HG02840 (cell line): ENCODE results near the gene RHBDD1.
A peak's percentile ranks its signal among the peaks of the same experiment; 100 is the strongest.

ENCODE experiments used
- ATAC-seq: cut with Tn5 transposase; IDR thresholded peaks from one replicate; pipeline ENCODE4 v1.9.1; 2021; ENCODE audit warnings: mild to moderate bottlenecking, moderate library complexity, moderate number of reproducible peaks; ENCODE audit not compliant: unreplicated experiment, low FRiP score

RHBDD1 gene

DNA sequence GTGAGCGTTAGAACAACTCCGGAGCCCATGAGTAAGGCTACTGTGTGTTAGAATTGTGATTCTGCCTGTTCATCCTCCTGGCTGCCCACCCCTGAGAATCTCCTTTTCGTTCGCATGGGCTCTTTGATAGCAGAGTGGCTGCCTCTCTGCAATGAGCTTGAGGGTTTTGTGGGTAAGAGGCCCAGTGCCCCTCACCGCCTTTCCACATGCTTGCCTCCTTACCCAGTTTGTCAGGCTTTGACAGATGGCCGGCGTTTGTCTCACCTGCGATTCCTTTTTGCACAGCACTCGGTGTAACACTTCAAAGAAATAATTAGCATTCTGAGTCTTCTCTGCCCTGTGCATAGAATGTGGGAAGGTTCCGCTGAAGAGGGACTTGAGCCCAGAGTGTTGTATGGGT is 138.0 kb downstream of the RHBDD1 start:
- no peak for ATAC-seq

GRCh38 chr2:226977775-226978190 is 141.9 kb downstream of the RHBDD1 start:
- ATAC-seq: no peak

- no peak for ATAC-seq
Observed at GRCh38 chr2:226978300-226978699, 142.4 kb downstream of the RHBDD1 start.

- ATAC-seq: no peak
Observed at GRCh38 chr2:226979004-226979403, 143.2 kb downstream of the RHBDD1 start.

DNA sequence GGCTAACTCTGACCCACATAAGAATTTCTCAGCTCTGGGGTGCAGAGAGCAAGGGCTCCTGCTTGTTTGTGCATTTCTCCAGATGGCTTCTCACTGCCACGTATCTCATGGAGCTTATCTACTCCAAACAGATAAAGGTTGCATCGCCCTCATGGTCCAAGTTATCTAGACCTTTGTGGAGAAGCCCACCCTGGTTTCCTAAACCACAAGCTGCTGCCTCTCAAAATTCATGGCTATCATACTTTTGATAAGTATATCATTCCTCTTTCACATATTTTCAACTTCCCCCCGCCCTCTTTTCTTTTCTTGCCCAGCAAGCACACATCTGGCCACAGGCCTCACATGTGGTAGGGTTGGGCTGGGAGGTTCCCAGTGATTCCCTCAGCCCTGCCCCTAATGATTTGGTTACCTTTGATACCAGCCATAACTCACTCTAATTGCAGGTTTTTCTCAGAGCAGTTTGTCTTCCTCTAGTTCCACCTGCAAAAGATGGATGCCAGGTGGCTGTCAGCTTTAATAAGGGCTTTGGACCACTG is 146.0 kb downstream of the RHBDD1 start:
- no peak for ATAC-seq

GRCh38 chr2:226983895-226984749 is 148.3 kb downstream of the RHBDD1 start:
- no peak for ATAC-seq

DNA sequence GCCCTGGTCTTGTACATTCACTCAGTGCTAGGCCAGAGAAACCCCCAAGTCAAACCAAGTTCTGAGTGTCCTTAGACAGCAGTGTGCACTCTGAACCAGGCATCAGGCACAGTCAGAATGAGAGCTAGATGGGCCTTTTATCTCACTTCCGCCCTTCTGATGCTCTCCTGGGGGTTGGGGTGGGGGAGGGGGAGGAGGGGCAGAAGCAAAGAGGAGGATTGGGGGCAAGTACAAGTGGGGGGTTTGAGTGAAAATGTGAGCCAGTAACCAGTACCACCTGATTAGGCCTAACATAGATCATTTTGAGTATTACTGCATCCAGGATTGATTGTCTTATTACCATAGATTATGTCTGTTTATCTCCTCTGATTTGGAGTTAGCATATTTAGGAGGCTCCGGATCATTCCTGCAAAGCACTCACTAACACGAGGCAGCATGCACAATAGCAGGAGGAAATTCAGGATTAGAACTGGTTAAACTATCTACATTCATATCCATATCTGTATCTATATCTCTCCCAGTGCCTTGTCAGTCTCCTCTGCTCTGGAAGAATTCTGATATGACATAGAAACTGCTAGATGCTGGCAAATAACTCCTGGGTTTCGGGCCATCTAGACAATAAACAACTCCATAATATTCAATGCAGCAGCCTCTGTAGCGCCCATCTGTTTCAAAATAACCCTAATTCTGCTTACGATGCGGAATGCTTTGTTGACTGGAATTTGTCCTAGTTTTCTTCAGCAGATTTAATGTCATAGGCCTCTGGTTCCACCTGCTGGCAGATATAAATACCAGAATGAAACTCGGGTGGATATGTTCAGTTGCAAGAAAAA is 149.1 kb downstream of the RHBDD1 start:
- peak; percentile 96 for ATAC-seq

DNA sequence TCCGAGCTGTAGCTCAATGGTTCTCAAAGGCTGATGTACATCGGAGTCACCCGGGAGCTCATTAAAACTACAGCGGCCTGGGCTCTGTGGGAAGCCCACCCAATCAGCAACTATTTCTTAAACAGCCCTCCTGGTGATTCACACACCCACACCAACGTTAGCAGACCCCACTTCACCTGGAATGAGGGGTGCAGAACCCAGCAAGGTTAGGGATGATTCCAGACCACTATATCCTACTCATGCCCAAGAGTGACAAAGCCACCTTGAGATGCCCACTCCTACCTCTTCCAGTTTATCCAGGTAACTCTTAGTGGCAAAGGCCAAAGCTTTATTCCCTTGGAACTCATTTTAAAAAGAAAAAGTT is 149.7 kb downstream of the RHBDD1 start:
- ATAC-seq: no peak

GRCh38 chr2:226991663-226992062 is 155.8 kb downstream of the RHBDD1 start:
- no peak for ATAC-seq

GRCh38 chr2:226993171-226993570 is 157.3 kb downstream of the RHBDD1 start:
- ATAC-seq: no peak

DNA sequence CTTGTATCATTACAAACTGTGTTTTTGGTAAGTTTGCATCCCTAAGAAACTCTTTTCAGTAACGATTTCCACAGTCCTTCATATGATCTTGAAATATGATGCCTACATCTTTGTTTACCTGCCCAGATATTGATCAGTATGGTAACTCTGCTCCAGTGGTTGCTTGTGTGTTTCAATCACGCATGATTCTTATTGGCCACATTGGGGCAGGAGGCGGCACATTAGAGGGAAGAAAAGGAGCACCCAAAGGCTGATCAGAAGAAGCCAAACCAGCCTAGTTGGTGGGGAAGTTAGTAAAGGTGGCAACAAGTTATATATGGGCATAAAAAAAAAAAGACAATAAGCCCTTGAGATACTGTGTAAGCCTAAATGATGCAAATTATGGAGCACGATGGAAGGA is 158.9 kb downstream of the RHBDD1 start:
- ATAC-seq: no peak

GRCh38 chr2:226995625-226996041 is 159.8 kb downstream of the RHBDD1 start:
- ATAC-seq: no peak

DNA sequence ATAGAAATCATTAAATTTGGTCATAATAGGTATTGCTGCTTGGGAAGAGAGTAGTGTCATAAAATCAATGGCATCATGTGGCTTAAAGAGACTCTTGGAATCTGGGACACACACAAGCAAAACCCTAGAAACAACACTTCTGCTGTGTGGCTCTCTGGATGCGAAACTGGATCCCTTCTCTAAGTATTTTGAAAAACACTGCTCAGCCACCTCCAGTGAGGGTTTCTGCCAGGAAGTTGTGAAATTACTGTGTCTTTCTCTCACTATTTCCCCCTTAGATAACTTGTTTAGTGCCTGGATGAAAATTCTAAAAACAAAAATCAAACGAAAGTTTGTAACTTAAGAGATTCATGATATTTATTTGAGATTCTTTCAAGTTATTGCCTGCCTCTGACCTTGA is 163.8 kb downstream of the RHBDD1 start:
- ATAC-seq: no peak

- ATAC-seq: no peak
Observed at GRCh38 chr2:227000123-227000522, 164.3 kb downstream of the RHBDD1 start.

GRCh38 chr2:227004482-227004881 is 168.6 kb downstream of the RHBDD1 start:
- no peak for ATAC-seq

GRCh38 chr2:227006189-227006897 is 170.5 kb downstream of the RHBDD1 start:
- no peak for ATAC-seq

DNA sequence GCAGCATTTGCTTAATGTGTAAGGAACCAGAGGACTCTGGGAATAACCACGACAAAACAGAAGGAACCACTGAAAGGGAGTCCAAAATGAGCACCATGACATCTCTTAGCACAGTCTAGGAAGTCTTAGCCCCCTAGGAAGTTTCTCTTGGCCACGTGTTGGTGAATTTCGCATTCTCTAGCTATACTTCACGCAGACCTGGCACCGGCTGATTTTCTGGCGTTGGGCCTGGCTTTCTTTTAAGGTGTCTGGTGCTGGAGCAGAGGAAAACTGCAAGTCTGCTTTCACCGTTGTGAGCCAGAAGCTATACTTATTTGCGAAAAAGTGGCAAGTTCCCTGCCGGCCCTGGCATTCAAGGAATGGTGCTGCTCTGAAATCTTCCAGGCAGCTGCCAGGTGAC is 171.3 kb downstream of the RHBDD1 start:
- ATAC-seq: no peak

- ATAC-seq: no peak
Observed at GRCh38 chr2:227007940-227008339, 172.1 kb downstream of the RHBDD1 start.

DNA sequence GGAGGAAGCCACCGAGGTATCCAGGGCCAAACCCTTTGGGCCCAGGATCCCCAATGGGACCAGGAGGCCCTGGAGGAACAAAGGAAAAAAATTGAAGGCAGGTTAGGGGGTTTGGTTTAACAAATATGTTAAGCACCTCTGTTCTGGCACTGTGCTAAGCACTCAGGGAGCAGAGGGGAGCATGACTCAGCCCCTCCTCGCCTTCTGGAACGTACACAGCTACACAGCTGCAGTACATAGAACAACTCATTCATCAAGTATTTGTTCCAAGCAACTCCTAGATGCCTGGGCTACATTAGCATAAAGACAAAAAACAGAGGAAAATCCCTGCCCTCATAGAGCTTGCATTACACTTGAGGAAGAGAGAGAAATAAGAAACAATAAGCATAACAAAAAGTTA is 174.6 kb downstream of the RHBDD1 start:
- no peak for ATAC-seq

GRCh38 chr2:227013330-227013729 is 177.5 kb downstream of the RHBDD1 start:
- no peak for ATAC-seq

DNA sequence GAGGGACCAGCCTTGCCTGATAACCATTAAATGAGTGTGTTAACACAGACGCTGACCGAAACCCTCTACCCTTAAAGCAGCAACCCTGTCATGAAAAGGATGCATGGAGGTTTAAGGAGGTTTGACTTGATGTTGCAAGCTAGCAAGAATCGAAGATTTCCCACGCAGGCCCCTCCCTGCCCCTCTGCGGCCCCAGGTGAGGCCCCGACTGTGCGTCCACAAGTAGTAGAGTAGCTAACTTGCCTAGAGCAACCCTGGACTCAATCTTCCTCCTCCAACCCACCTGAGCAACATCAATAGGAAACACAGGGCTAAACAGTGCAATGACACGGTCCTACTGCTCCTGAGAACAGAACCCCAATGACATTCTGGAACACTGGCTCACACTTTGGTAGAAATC is 178.0 kb downstream of the RHBDD1 start:
- no peak for ATAC-seq
